ENCODE results near the gene PLCL1. TPM values are rescaled to one million over a fixed set of nuclear protein-coding genes. Genes with fewer than 3 reads are reported as not detected.

Gene PLCL1
- total and polyA plus RNA-seq, 2 donors (not counting 3 experiments of a cell fraction or from before 2014, with no cell fraction given), result 0.79 to 3.4 TPM

DNA sequence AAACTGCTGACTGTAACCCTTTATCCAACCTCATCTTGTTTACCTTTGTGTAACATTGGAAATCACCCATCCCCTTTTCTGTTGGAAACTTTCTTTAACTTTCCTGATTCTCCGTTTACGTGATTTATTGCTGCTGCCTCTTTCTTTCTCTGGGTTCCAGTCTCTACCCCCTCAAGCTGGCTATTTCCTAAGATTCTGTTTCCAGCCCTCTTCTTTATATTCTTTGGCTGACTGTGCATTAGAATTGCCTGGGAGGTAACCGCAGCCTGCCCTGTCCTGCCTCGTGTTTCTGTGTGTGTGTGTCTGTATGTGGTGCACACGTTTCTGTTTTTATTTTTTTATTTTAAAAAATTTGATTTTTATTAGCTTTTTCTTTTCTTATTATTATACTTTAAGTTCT, 229.2 kb downstream of the PLCL1 start:
- Histone ChIP-seq H3K79me2 (ENCODE audit: control insufficient read depth, insufficient read depth, low read length) (no peaks in the 10 kb centered on the region), H3K36me3 (ENCODE audit: control insufficient read depth in 2 of 2, extremely low read depth in 1 of 2, insufficient read depth in 2 of 2, low read length in 2 of 2) (no peaks in the 10 kb centered on the region), H3K9ac (replicated peaks; ENCODE audit: extremely low read depth, insufficient read depth, low read length) (no peak overlapping the region), H3K9me1 (replicated peaks; ENCODE audit: control insufficient read depth, extremely low read depth, insufficient read depth, low read length) (no peaks in the 10 kb centered on the region), H3K27ac (ENCODE audit: insufficient read depth, low read depth, low read length) (no peak overlapping the region), H3K4me3 (replicated peaks in 1 of 3; ENCODE audit: insufficient read depth in 1 of 3, low read depth in 1 of 3, low read length in 3 of 3) (no peak overlapping the region), H2AFZ (ENCODE audit: low read depth, low read length) (no peak overlapping the region), H4K20me1 (replicated peaks; ENCODE audit: control insufficient read depth, extremely low read depth, insufficient read depth, low read length) (no peaks in the 10 kb centered on the region), H3K4me1 (ENCODE audit: control insufficient read depth, extremely low read depth, insufficient read depth, low read length) (no peaks in the 10 kb centered on the region), H3K4me2 (ENCODE audit: insufficient read depth, low read length) (no peak overlapping the region), H3K9me3 (replicated peaks; ENCODE audit: control insufficient read depth, insufficient read depth, low read length) (no peaks in the 10 kb centered on the region), H3K27me3 (ENCODE audit: control insufficient read depth in 2 of 2, insufficient read depth in 2 of 2, low read length in 2 of 2) (no peaks in the 10 kb centered on the region)
- intact Hi-C loops (cut with micrococcal nuclease), result no loop called here
- TF ChIP-seq MYC (IDR thresholded peaks at IDR 0.05; ENCODE audit: low read depth, low read length) (no peak), FOS (IDR thresholded peaks at IDR 0.05; ENCODE audit: borderline replicate concordance, insufficient read depth, low read length) (no peak), JUN (IDR thresholded peaks at IDR 0.05; ENCODE audit: borderline replicate concordance, insufficient read depth, insufficient read length, low read depth) (no peak), POLR2A (IDR thresholded peaks at IDR 0.05; ENCODE audit: low read depth, low read length) (no peak), EZH2 (IDR thresholded peaks at IDR 0.05; ENCODE audit: borderline replicate concordance, low read depth, low read length, severe bottlenecking) (no peak), POLR2AphosphoS5 (IDR thresholded peaks at IDR 0.05; ENCODE audit: insufficient read depth, low read depth, low read length) (no peak), GATA2 (IDR thresholded peaks at IDR 0.05; ENCODE audit: insufficient read depth, insufficient read length, low read depth, low read length) (no peak)
- TF ChIP-seq, protein P1, sequence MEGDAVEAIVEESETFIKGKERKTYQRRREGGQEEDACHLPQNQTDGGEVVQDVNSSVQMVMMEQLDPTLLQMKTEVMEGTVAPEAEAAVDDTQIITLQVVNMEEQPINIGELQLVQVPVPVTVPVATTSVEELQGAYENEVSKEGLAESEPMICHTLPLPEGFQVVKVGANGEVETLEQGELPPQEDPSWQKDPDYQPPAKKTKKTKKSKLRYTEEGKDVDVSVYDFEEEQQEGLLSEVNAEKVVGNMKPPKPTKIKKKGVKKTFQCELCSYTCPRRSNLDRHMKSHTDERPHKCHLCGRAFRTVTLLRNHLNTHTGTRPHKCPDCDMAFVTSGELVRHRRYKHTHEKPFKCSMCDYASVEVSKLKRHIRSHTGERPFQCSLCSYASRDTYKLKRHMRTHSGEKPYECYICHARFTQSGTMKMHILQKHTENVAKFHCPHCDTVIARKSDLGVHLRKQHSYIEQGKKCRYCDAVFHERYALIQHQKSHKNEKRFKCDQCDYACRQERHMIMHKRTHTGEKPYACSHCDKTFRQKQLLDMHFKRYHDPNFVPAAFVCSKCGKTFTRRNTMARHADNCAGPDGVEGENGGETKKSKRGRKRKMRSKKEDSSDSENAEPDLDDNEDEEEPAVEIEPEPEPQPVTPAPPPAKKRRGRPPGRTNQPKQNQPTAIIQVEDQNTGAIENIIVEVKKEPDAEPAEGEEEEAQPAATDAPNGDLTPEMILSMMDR (IDR thresholded peaks at IDR 0.05; ENCODE audit: extremely low read depth in 1 of 2, insufficient read depth in 1 of 2, low read depth in 1 of 2, low read length in 2 of 2), result no peak
- TF ChIP-seq, protein P2, sequence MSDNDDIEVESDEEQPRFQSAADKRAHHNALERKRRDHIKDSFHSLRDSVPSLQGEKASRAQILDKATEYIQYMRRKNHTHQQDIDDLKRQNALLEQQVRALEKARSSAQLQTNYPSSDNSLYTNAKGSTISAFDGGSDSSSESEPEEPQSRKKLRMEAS (IDR thresholded peaks at IDR 0.05; ENCODE audit: insufficient read depth, insufficient read length), result no peak
- dilution Hi-C loops (cut with MboI; ENCODE audit: extremely low pct_ligation_motif_present, low sequenced_read_pairs), result no loop called here
- no TSS peak for BruUV-seq (replicated peaks)
- ChIA-PET CTCF (no interaction called here), POLR2A (no interaction called here)
- FAIRE-seq (no peak), DNase-seq (ENCODE audit: low read depth, low spot score) (no peak)
